ENCODE results near the gene INTS1.

The INTS1 gene

GRCh38 chr7:1494447-1494846 lies 9.7 kb downstream of the INTS1 start:
- Histone ChIP-seq H3K9me3 (ENCODE audit: control insufficient read depth, low read length) (no peaks in the 10 kb centered on the region), H3K4me3 (ENCODE audit: extremely low read depth, insufficient read depth, low read length, poor library complexity, severe bottlenecking) (no peak overlapping the region), H3K36me3 (ENCODE audit: control insufficient read depth, insufficient read depth, low read length) (peaks cover 80% of the 10 kb centered on the region), H3K27ac (ENCODE audit: low read depth, low read length, severe bottlenecking) (no peak overlapping the region), H3K4me1 (ENCODE audit: control insufficient read depth, insufficient read depth, low read length, poor library complexity, severe bottlenecking) (no peaks in the 10 kb centered on the region)
- 93 to 95% methylated on average over 23 to 25 of the region's 25 CpGs for WGBS, 2 experiments (ENCODE audit: insufficient coverage in 2 of 2)

- Histone ChIP-seq H3K4me1 (ENCODE audit: control insufficient read depth, insufficient read depth, low read length, poor library complexity, severe bottlenecking) (no peaks in the 10 kb centered on the region), H3K36me3 (ENCODE audit: control insufficient read depth, insufficient read depth, low read length) (peaks cover 86% of the 10 kb centered on the region), H3K9me3 (ENCODE audit: control insufficient read depth, low read length) (no peaks in the 10 kb centered on the region), H3K4me3 (ENCODE audit: extremely low read depth, insufficient read depth, low read length, poor library complexity, severe bottlenecking) (no peak overlapping the region), H3K27ac (ENCODE audit: low read depth, low read length, severe bottlenecking) (no peak overlapping the region)
- WGBS, 2 experiments (ENCODE audit: insufficient coverage in 2 of 2): 97% methylated on average over 26 of the region's 26 CpGs
Measured at GRCh38 chr7:1493571-1493970, 10.6 kb downstream of the INTS1 start.

GRCh38 chr7:1493129-1493528 lies 11.1 kb downstream of the INTS1 start:
- H3K4me3 ChIP-seq (ENCODE audit: extremely low read depth, insufficient read depth, low read length, poor library complexity, severe bottlenecking): no peak overlapping the region

GRCh38 chr7:1492640-1493039 lies 11.5 kb downstream of the INTS1 start:
- Histone ChIP-seq H3K4me1 (ENCODE audit: control insufficient read depth, insufficient read depth, low read length, poor library complexity, severe bottlenecking) (no peaks in the 10 kb centered on the region), H3K4me3 (ENCODE audit: extremely low read depth, insufficient read depth, low read length, poor library complexity, severe bottlenecking) (no peak overlapping the region), H3K9me3 (ENCODE audit: control insufficient read depth, low read length) (no peaks in the 10 kb centered on the region), H3K27ac (ENCODE audit: low read depth, low read length, severe bottlenecking) (no peak overlapping the region), H3K36me3 (ENCODE audit: control insufficient read depth, insufficient read depth, low read length) (peaks cover 84% of the 10 kb centered on the region)
- WGBS, 2 experiments (ENCODE audit: insufficient coverage in 2 of 2): 85 to 95% methylated on average over 12 to 18 of the region's 33 CpGs

More at GRCh38 chr7:1493129-1493528, 11.1 kb downstream of the INTS1 start:
- H3K27ac ChIP-seq (ENCODE audit: low read depth, low read length, severe bottlenecking): no peak overlapping the region
- no peaks in the 10 kb centered on the region for H3K4me1 ChIP-seq (ENCODE audit: control insufficient read depth, insufficient read depth, low read length, poor library complexity, severe bottlenecking)
- H3K9me3 ChIP-seq (ENCODE audit: control insufficient read depth, low read length): no peaks in the 10 kb centered on the region
- H3K36me3 ChIP-seq (ENCODE audit: control insufficient read depth, insufficient read depth, low read length): peaks cover 86% of the 10 kb centered on the region
- WGBS, 2 experiments (ENCODE audit: insufficient coverage in 2 of 2): 98 to 99% methylated on average over 10 to 19 of the region's 20 CpGs

- no peaks in the 10 kb centered on the region for H3K9me3 ChIP-seq (ENCODE audit: control insufficient read depth, low read length)
- H3K4me1 ChIP-seq (ENCODE audit: control insufficient read depth, insufficient read depth, low read length, poor library complexity, severe bottlenecking): no peaks in the 10 kb centered on the region
- whole genome bisulfite sequencing, 2 experiments (ENCODE audit: insufficient coverage in 2 of 2): 91 to 94% methylated on average over 7 to 10 of the region's 10 CpGs
- H3K36me3 ChIP-seq (ENCODE audit: control insufficient read depth, insufficient read depth, low read length): peaks cover 84% of the 10 kb centered on the region
- H3K4me3 ChIP-seq (ENCODE audit: extremely low read depth, insufficient read depth, low read length, poor library complexity, severe bottlenecking): no peak overlapping the region
- H3K27ac ChIP-seq (ENCODE audit: low read depth, low read length, severe bottlenecking): no peak overlapping the region
Measured at GRCh38 chr7:1492221-1492620, 12.0 kb downstream of the INTS1 start.

- H3K36me3 ChIP-seq (ENCODE audit: control insufficient read depth, insufficient read depth, low read length): peaks cover 86% of the 10 kb centered on the region
- 93 to 98% methylated on average over 17 to 19 of the region's 19 CpGs for WGBS, 2 experiments (ENCODE audit: insufficient coverage in 2 of 2)
- H3K4me1 ChIP-seq (ENCODE audit: control insufficient read depth, insufficient read depth, low read length, poor library complexity, severe bottlenecking): no peaks in the 10 kb centered on the region
- no peaks in the 10 kb centered on the region for H3K9me3 ChIP-seq (ENCODE audit: control insufficient read depth, low read length)
- no peak overlapping the region for H3K27ac ChIP-seq (ENCODE audit: low read depth, low read length, severe bottlenecking)
- no peak overlapping the region for H3K4me3 ChIP-seq (ENCODE audit: extremely low read depth, insufficient read depth, low read length, poor library complexity, severe bottlenecking)
Measured at GRCh38 chr7:1490837-1491236, 13.4 kb downstream of the INTS1 start.

- H3K36me3 ChIP-seq (ENCODE audit: control insufficient read depth, insufficient read depth, low read length): peaks cover 89% of the 10 kb centered on the region
- WGBS, 2 experiments (ENCODE audit: insufficient coverage in 2 of 2): 94 to 95% methylated on average over 18 of the region's 18 CpGs
- no peak overlapping the region for H3K27ac ChIP-seq (ENCODE audit: low read depth, low read length, severe bottlenecking)
- H3K9me3 ChIP-seq (ENCODE audit: control insufficient read depth, low read length): no peaks in the 10 kb centered on the region
- H3K4me3 ChIP-seq (ENCODE audit: extremely low read depth, insufficient read depth, low read length, poor library complexity, severe bottlenecking): no peak overlapping the region
- no peaks in the 10 kb centered on the region for H3K4me1 ChIP-seq (ENCODE audit: control insufficient read depth, insufficient read depth, low read length, poor library complexity, severe bottlenecking)
Measured at GRCh38 chr7:1489336-1489735, 14.9 kb downstream of the INTS1 start.

- Histone ChIP-seq H3K4me1 (ENCODE audit: control insufficient read depth, insufficient read depth, low read length, poor library complexity, severe bottlenecking) (no peaks in the 10 kb centered on the region), H3K27ac (ENCODE audit: low read depth, low read length, severe bottlenecking) (no peak overlapping the region), H3K9me3 (ENCODE audit: control insufficient read depth, low read length) (no peaks in the 10 kb centered on the region), H3K4me3 (ENCODE audit: extremely low read depth, insufficient read depth, low read length, poor library complexity, severe bottlenecking) (no peak overlapping the region), H3K36me3 (ENCODE audit: control insufficient read depth, insufficient read depth, low read length) (peaks cover 89% of the 10 kb centered on the region)
- 92 to 94% methylated on average over 19 to 20 of the region's 20 CpGs for WGBS, 2 experiments (ENCODE audit: insufficient coverage in 2 of 2)
Measured at GRCh38 chr7:1488016-1488415, 16.2 kb downstream of the INTS1 start.

GRCh38 chr7:1487466-1487865 lies 16.7 kb downstream of the INTS1 start:
- WGBS, 2 experiments (ENCODE audit: insufficient coverage in 2 of 2): 90 to 98% methylated on average over 20 to 21 of the region's 25 CpGs
- Histone ChIP-seq H3K4me1 (ENCODE audit: control insufficient read depth, insufficient read depth, low read length, poor library complexity, severe bottlenecking) (no peaks in the 10 kb centered on the region), H3K27ac (ENCODE audit: low read depth, low read length, severe bottlenecking) (no peak overlapping the region), H3K4me3 (ENCODE audit: extremely low read depth, insufficient read depth, low read length, poor library complexity, severe bottlenecking) (no peak overlapping the region), H3K9me3 (ENCODE audit: control insufficient read depth, low read length) (no peaks in the 10 kb centered on the region), H3K36me3 (ENCODE audit: control insufficient read depth, insufficient read depth, low read length) (peaks cover 91% of the 10 kb centered on the region)

- 89 to 91% methylated on average over 16 to 22 of the region's 23 CpGs for WGBS, 2 experiments (ENCODE audit: insufficient coverage in 2 of 2)
- H3K36me3 ChIP-seq (ENCODE audit: control insufficient read depth, insufficient read depth, low read length): peaks cover 89% of the 10 kb centered on the region
Measured at GRCh38 chr7:1486571-1486970, 17.6 kb downstream of the INTS1 start.

GRCh38 chr7:1485156-1485555 lies 19.0 kb downstream of the INTS1 start:
- no peak overlapping the region for H3K4me3 ChIP-seq (ENCODE audit: extremely low read depth, insufficient read depth, low read length, poor library complexity, severe bottlenecking)
- H3K36me3 ChIP-seq (ENCODE audit: control insufficient read depth, insufficient read depth, low read length): peaks cover 85% of the 10 kb centered on the region
- H3K9me3 ChIP-seq (ENCODE audit: control insufficient read depth, low read length): no peaks in the 10 kb centered on the region
- H3K4me1 ChIP-seq (ENCODE audit: control insufficient read depth, insufficient read depth, low read length, poor library complexity, severe bottlenecking): no peaks in the 10 kb centered on the region
- H3K27ac ChIP-seq (ENCODE audit: low read depth, low read length, severe bottlenecking): no peak overlapping the region
- WGBS, 2 experiments (ENCODE audit: insufficient coverage in 2 of 2): 94 to 97% methylated on average over 15 to 19 of the region's 19 CpGs

More at GRCh38 chr7:1486571-1486970, 17.6 kb downstream of the INTS1 start:
- Histone ChIP-seq H3K4me1 (ENCODE audit: control insufficient read depth, insufficient read depth, low read length, poor library complexity, severe bottlenecking) (no peaks in the 10 kb centered on the region), H3K27ac (ENCODE audit: low read depth, low read length, severe bottlenecking) (no peak overlapping the region), H3K4me3 (ENCODE audit: extremely low read depth, insufficient read depth, low read length, poor library complexity, severe bottlenecking) (no peak overlapping the region), H3K9me3 (ENCODE audit: control insufficient read depth, low read length) (no peaks in the 10 kb centered on the region)

Data from mesodermal cell (in vitro differentiated cells).